GM21381 (cell line): ENCODE results near the gene NDUFA13.

ENCODE experiments used
- ATAC-seq: cut with Tn5 transposase; IDR thresholded peaks from one replicate; pipeline ENCODE4 v1.9.1; 2021; ENCODE audit warnings: mild to moderate bottlenecking, moderate library complexity; ENCODE audit not compliant: unreplicated experiment

The NDUFA13 gene

DNA sequence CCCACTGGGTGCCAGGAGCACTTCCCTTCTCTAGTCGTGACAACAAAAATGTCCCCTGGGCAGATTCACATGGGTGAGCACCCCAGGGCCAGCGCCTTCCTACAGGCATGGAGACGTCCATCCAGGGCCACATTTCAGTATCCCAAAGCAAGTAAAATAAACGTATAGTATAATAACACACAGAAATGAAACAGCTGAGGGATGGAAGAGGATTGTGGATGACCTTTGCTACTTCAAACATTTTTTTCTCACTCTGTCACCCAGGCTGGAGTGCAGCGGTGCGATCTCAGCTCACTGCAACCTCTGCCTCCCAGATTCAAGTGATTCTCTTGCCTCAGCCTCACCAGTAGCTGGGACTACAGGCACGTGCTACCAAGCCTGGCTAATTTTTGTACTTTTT is 50.3 kb downstream of the NDUFA13 start:
- no peak for ATAC-seq

DNA sequence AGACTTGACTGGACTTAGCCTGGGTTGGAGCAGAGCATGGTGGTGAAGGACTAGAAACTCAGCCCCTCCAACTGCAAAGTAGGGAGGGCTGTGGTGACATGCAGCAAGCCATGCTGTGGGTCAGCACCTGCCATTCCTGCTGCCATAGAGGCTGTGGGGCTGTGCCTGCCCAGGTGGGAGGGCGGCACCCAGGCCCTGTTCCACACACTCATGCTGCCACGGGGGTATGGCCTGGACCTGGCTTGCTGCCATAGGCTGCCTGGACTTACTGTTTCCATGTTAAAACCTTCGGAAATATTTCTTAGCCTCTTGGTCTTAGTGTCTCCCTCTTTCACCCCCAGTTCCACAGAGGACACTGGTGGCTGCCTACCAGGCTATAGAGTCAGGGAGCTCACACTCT is 51.4 kb downstream of the NDUFA13 start:
- ATAC-seq: no peak

GRCh38 chr19:19568802-19569756 is 53.1 kb downstream of the NDUFA13 start:
- ATAC-seq: no peak

DNA sequence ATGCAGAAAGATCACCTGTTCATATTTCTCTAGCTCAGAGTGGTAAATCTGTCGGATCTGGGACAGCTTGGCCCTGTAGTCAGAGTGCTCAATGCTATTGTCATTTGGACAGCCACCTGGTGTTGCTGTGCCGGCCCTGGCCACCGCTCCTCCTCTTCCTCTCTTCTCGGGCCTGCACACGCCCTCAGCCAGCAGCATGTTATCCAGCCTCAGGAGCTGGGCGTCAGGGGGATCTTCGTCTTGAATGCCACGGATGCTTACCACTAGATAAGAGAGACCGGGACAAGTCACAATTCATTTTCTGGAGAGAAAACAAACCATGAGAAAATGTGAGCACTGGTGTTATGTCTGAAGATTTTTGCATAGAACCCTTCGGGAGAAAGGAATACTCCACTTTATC is 54.5 kb downstream of the NDUFA13 start:
- ATAC-seq: no peak

GRCh38 chr19:19571071-19571786 is 55.2 kb downstream of the NDUFA13 start:
- no peak for ATAC-seq

GRCh38 chr19:19575411-19575810 is 59.4 kb downstream of the NDUFA13 start:
- ATAC-seq: no peak
